Body of pancreas (tissue), 4 donors: Measurements from ENCODE around the gene TEX264.

Source experiments
- CTCF ChIP-seq, 7 experiments: fragments of 450-650 bp in 4 of 7; fragments of 200-600 bp in 3 of 7; sonication (generic) in 3 of 7; IDR thresholded peaks; one replicate each; pipeline ENCODE4 v1.5.1; 2016 to 2019; ENCODE audit warnings: antibody characterized with exemption in 7 of 7
- POLR2A ChIP-seq, 3 donors: fragments of 450-650 bp; IDR thresholded peaks; one replicate each; pipeline ENCODE4 v1.6.1; 2016; ENCODE audit warnings: antibody characterized with exemption in 3 of 3, mild to moderate bottlenecking in 2 of 3

GRCh38 chr3:51702156-51702555 is 31.1 kb downstream of the TEX264 start:
- TF ChIP-seq CTCF (IDR thresholded peaks at IDR 0.05) (no peak), POLR2A (IDR thresholded peaks at IDR 0.05) (no peak)
